ENCODE measurements around the gene GPR33.

GPR33 gene, protein sequence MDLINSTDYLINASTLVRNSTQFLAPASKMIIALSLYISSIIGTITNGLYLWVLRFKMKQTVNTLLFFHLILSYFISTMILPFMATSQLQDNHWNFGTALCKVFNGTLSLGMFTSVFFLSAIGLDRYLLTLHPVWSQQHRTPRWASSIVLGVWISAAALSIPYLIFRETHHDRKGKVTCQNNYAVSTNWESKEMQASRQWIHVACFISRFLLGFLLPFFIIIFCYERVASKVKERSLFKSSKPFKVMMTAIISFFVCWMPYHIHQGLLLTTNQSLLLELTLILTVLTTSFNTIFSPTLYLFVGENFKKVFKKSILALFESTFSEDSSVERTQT

DNA sequence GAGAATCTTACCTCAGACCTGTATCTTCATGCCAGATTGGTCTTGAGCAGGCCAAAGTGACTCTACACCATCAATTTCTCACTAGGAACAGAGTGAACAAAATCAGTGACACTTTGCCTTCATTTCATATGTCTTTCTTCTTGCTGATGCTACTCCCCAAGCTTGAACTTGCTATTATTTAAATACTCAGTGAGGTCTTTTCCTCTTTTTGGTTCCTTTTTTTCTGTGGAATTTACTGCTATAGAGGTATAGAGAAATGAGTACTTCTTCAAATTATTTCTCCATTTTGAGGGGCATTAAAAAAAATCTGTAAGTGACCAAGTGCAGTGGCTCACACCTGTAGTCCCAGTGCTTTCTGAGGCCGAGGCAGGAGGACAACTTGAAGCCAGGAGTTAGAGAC, at the start of gene GPR33:
Gene GPR33 (minus strand): TSS at position 154 of the 400 bp plus-strand sequence. CDS start 4,074 bp downstream, outside the sequence.
- no peak for DNase-seq (ENCODE audit: low read depth in 2 of 2, low spot score in 1 of 2)

DNA sequence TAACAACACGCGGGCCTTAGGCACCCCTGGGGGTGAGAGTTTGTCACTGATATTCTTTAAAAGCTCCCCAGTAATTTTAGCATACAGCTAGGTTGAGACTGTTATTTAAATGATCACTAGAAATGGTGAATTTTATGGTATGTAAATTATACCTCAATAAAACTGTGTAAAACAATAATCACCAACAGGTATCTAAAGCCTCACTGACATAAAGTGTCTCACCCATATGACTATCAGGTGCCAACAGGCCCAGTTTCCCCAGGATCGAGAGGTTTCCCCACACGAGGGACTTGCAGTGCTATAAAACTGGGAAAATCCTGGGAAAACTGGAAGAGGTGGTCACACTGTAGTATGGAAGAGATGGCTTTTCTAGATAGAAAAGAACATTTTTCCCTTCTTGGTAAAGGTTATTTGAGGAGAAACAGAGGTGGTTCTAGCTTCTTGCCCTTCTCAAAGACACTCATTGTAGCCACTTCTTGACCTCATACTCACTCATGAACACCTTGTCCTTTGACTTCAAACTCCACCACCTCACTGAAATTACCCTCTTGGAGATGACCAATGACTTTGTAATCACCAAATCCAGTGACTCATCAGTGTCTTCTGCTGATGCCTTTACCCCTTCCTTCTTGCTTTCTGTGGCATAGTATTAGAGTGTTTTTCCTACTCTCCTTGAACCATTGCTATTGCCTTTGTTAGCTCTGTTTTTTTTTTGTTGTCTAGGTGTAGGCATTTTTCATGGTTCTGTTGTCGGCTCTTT, 48.5 kb upstream of the GPR33 start:
- DNase-seq (ENCODE audit: low read depth in 2 of 2, low spot score in 1 of 2) = no peak

- no peak for DNase-seq (ENCODE audit: low read depth in 2 of 2, low spot score in 1 of 2)
These were observed 42.3 kb upstream of the GPR33 start for GRCh38 chr14:31530136-31530535.

- DNase-seq (ENCODE audit: low read depth in 2 of 2, low spot score in 1 of 2) = no peak
These were observed 41.2 kb upstream of the GPR33 start for GRCh38 chr14:31529053-31529452.

- no peak for DNase-seq (ENCODE audit: low read depth in 2 of 2, low spot score in 1 of 2)
These were observed 39.7 kb upstream of the GPR33 start for GRCh38 chr14:31527546-31527945.

DNA sequence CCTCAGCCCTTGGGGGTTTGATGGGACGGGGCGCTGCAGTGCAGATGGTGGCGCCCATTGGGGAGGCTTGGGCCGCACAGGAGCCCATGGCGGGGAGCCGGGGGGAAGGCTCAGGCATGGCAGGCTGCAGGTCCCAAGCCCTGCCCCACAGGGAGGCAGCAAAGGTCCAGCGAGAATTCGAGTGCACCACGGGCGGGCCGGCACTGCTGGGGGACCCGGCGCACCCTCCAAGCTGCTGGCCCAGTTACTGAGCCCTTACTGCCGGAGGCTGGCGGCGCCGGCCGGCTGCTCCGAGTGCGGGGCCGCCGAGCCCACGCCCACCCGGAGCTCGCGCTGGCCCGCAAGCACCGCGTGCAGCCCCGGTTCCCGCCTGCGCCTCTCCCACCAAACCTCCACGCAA, 39.2 kb upstream of the GPR33 start:
- no peak for DNase-seq (ENCODE audit: low read depth in 2 of 2, low spot score in 1 of 2)

GRCh38 chr14:31510855-31511254, 23.0 kb upstream of the GPR33 start:
- DNase-seq (ENCODE audit: low read depth in 2 of 2, low spot score in 1 of 2) = no peak

DNA sequence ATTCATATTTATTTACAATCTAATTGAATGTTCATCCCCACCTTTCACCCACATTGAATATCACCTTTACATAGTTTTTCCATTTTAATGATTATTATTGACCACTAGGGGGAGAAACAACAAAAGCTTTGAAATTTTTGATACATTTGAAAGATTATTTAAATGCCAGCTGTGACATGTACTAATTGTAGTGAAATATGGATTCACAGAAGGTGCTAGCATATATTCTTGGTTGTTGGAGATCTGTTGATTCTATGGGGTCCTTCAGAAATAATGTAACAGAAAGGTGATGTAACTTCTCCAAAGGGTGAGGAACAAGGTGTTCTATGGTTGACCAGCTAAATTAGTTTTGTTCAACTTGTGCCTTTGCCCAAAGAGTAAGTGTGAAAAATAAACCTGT, 22.4 kb upstream of the GPR33 start:
- DNase-seq (ENCODE audit: low read depth in 2 of 2, low spot score in 1 of 2) = no peak

GRCh38 chr14:31508135-31508534, 20.3 kb upstream of the GPR33 start:
- no peak for DNase-seq (ENCODE audit: low read depth in 2 of 2, low spot score in 1 of 2)

GRCh38 chr14:31505411-31505810, 17.6 kb upstream of the GPR33 start:
- DNase-seq (ENCODE audit: low read depth in 2 of 2, low spot score in 1 of 2) = no peak

- DNase-seq (ENCODE audit: low read depth in 2 of 2, low spot score in 1 of 2) = no peak
These were observed 14.0 kb upstream of the GPR33 start for GRCh38 chr14:31501870-31502269.

DNA sequence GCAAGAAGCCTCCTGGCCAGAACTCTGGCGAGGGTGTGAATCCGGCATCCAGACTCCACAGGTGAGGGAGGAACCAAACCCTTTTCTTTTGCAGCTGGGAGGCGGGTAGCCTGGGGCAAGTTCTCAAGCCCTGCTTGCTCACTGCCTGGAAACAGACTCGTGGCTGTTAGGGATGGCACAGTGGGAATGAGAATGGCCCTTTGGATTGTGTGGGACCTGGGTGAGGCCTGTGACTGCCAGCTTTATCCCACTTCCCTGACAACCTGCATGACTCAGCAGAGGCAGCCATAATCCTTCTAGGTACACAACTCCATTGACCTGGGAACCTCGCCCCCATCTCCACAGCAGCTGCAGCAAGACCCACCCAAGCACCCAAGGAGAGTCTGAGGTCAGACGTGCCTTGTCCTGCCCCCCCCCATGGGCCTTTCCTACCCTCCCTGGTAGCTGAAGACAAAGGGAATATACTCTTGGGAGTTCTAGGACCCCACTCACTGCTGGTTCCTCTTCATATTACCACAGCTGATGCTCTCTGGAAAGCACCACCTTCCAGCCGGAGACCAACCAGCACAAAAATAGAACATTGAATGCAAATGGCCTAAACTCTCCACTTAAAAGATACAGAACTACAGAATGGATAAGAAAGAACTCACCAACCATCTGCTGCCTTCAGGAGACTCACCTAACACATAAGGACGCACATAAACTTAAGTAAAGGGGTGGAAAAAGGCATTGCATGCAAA, 5.1 kb upstream of the GPR33 start:
- DNase-seq (ENCODE audit: low read depth in 2 of 2, low spot score in 1 of 2) = no peak

DNA sequence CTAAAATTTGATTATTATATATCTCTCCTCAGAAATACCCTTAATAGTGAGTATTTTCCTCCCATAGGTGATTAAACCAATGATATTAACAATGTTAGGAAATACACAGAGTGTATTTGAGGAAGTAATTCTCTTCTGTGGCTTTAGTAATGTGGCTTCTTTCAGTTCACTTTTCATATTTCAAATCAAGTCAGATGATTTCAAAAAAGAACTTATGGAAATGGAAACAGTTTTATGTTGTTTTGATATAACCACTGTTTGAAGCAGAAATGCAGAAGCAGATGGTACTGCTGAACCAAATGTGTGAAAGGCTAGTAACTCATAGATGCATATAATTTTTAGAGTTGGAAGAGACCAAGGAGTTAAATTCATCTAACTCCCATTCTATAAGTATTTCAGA, 1.9 kb upstream of the GPR33 start:
- DNase-seq (ENCODE audit: low read depth in 2 of 2, low spot score in 1 of 2) = no peak

- DNase-seq (ENCODE audit: low read depth in 2 of 2, low spot score in 1 of 2) = no peak
These were observed 1.1 kb downstream of the GPR33 start for GRCh38 chr14:31486764-31487163.

GRCh38 chr14:31484754-31485153, 3.1 kb downstream of the GPR33 start:
- no peak for DNase-seq (ENCODE audit: low read depth in 2 of 2, low spot score in 1 of 2)

GRCh38 chr14:31480156-31480555, 7.7 kb downstream of the GPR33 start:
- no peak for DNase-seq (ENCODE audit: low read depth in 2 of 2, low spot score in 1 of 2)

GRCh38 chr14:31479027-31479426, 8.8 kb downstream of the GPR33 start:
- no peak for DNase-seq (ENCODE audit: low read depth in 2 of 2, low spot score in 1 of 2)

- DNase-seq (ENCODE audit: low read depth in 2 of 2, low spot score in 1 of 2) = no peak
These were observed 10.6 kb downstream of the GPR33 start for GRCh38 chr14:31477248-31477647.

DNA sequence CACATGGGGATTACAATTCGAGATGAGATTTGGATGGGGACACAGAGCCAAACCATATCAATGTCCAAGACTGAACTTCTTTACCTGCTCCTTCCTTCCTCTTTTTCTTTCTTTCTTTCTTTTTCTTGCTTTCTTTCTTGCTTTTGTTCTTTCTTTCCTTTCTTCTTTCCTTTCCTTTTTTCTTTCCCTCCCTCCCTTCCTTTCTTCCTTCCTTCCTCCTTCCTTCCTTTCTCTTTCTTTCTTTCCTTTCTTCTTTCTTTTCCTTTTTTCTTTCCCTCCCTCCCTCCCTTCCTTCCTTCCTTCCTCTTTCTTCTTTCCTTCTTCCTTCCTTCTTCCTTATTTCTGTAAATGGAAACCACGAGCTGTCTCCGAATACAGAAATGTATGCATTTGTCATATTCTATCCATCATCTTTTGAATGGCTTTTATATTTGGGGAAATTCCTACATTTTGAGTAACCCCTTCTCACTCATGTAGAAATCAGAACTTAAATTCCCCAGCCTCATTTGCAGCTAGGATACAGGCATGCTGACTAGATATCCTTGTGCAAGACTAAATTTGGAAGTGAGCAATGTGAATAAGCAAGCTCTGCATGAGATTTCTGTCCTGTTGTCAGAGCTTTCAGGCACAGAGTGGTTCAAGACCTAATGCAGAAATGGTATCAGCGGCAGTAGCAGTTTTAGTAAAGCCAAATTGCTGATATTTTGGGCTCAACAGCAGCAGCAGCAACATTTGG, 11.5 kb downstream of the GPR33 start:
- DNase-seq (ENCODE audit: low read depth in 2 of 2, low spot score in 1 of 2) = no peak

GRCh38 chr14:31466554-31466953, 21.3 kb downstream of the GPR33 start:
- DNase-seq (ENCODE audit: low read depth in 2 of 2, low spot score in 1 of 2) = no peak

GRCh38 chr14:31465111-31465510, 22.7 kb downstream of the GPR33 start:
- no peak for DNase-seq (ENCODE audit: low read depth in 2 of 2, low spot score in 1 of 2)
